Fibroblast of villous mesenchyme (primary cell): ENCODE data around the gene CACNA2D2. TPM values are rescaled to one million over a fixed set of nuclear protein-coding genes. Genes with fewer than 3 reads are reported as not detected.

Source experiments
- DNase-seq: peaks from one replicate; pipeline ENCODE4 v3.0.0-alpha.2; 2010; ENCODE audit warnings: low read depth
- H3K4me3 ChIP-seq: 2 replicates; pipeline ENCODE4 v1.5.1; 2011; ENCODE audit warnings: low read depth, mild to moderate bottlenecking, low read length
- CTCF ChIP-seq: IDR thresholded peaks from 2 replicates; pipeline ENCODE4 v1.5.1; 2012; ENCODE audit warnings: low read depth, mild to moderate bottlenecking, low read length; ENCODE audit not compliant: insufficient read depth
- total RNA-seq: library from RNA; depleted of rRNA; stranded (reverse); fragments of >200 nt; gene quantifications from 2 replicates; pipeline ENCODE4 v1.2.3, GENCODE V29; 2012

The CACNA2D2 gene
- total RNA-seq, 1 donor: not detected

- no peak for TF ChIP-seq CTCF
- no peak overlapping the region for H3K4me3 ChIP-seq
- no peak for DNase-seq
These were observed 172.0 kb downstream of the CACNA2D2 start for GRCh38 chr3:50331364-50331907.

- no peak for DNase-seq
- H3K4me3 ChIP-seq: no peak overlapping the region
- TF ChIP-seq CTCF: no peak
These were observed 173.1 kb downstream of the CACNA2D2 start for GRCh38 chr3:50330330-50330729.

- H3K4me3 ChIP-seq: peak within 1 kb of the TSS; percentile 87
- TF ChIP-seq CTCF: no peak
- DNase-seq: peak; percentile 97
These were observed 175.3 kb downstream of the CACNA2D2 start, which contains the start of gene TUSC2 for GRCh38 chr3:50327943-50328691. TSS of gene TUSC2 (minus strand) at chr3:50328223. CDS start at chr3:50328099, 124 bp downstream.

GRCh38 chr3:50327129-50327528, 176.3 kb downstream of the CACNA2D2 start:
- H3K4me3 ChIP-seq: peak overlapping the region; percentile 87
- TF ChIP-seq CTCF: no peak
- no peak for DNase-seq

GRCh38 chr3:50326182-50326541, 177.3 kb downstream of the CACNA2D2 start:
- TF ChIP-seq CTCF: no peak
- DNase-seq: no peak
- H3K4me3 ChIP-seq: no peak overlapping the region

- no peak for TF ChIP-seq CTCF
- no peak for DNase-seq
- H3K4me3 ChIP-seq: no peak overlapping the region
These were observed 177.8 kb downstream of the CACNA2D2 start for GRCh38 chr3:50325497-50326181.
